Measurements from ENCODE around the gene BRPF1. TPM values are rescaled to one million over a fixed set of nuclear protein-coding genes. Genes with fewer than 3 reads are reported as not detected.

Gene BRPF1
- total RNA-seq, 1 donor from 2014 or later, result 10.4 TPM

DNA sequence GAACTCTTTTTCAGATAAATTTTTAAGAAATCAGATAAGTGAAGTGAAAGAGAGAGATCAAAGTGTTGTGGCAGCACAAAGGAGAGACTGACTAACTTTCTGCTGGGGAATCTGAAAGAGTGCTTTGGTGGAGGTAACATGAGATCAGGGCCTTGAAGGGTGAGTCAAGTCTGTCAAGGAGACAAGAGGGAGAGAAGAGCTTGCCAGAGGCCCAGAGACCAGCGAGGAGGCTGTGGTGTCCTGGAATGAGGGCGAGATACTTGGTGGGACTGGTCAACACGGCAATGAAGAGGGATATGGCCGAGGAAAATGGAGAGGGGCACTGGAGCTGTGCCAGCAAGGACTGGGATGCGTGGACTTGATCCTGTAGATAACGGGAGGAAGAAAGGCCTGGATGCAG is 56.2 kb downstream of the BRPF1 start:
- DNase-seq (ENCODE audit: low spot score), result no peak

DNA sequence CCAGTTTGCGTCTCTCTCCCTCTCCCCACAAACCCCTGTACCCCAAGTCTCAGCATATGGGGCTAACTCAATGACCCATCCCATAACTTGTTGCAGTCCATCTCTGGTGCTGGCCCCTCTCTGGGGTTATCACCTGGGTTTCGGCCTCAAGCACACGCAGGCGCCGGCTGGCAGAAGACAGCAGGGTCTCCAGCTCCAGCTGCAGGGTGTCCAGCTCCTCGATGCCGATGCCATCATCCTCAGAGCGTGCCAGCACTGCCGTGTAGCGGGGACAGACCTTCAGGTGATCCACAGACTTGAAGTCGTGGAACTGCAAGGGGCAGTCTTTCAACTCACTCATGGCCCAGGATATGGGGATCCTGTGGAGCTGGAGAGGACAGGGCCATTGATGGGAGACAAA is 59.6 kb downstream of the BRPF1 start:
- no peak for DNase-seq (ENCODE audit: low spot score)

DNA sequence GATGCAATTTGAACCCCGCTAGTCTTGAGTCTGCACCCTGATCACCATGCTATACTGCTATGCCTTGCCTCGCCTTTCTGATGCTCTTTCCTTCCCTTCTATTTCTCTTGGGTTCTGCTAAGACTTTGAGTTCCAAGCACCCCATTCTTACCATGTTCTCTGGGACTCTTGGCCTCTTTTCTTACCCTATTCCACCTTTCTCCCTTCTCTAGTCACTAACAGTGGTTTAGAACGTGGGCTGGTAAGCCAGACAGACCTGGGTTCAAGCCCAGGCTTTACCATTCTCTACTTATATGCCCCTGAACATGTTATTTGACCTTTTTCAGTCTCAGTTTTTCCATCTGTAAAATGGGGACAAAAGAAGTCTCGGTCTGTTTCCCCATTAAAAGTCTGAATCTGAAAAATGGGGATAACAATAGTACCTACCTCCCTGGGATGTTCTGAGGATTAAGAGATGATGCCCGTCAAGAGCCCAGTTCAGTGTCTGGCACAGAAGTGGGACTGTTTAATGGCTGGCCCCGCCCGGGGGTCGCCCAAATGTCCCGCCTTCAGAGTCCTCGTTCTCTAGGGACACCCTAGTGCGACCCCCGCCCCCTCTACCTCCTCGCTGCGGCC is 60.4 kb downstream of the BRPF1 start:
- DNase-seq (ENCODE audit: low spot score), result no peak

DNA sequence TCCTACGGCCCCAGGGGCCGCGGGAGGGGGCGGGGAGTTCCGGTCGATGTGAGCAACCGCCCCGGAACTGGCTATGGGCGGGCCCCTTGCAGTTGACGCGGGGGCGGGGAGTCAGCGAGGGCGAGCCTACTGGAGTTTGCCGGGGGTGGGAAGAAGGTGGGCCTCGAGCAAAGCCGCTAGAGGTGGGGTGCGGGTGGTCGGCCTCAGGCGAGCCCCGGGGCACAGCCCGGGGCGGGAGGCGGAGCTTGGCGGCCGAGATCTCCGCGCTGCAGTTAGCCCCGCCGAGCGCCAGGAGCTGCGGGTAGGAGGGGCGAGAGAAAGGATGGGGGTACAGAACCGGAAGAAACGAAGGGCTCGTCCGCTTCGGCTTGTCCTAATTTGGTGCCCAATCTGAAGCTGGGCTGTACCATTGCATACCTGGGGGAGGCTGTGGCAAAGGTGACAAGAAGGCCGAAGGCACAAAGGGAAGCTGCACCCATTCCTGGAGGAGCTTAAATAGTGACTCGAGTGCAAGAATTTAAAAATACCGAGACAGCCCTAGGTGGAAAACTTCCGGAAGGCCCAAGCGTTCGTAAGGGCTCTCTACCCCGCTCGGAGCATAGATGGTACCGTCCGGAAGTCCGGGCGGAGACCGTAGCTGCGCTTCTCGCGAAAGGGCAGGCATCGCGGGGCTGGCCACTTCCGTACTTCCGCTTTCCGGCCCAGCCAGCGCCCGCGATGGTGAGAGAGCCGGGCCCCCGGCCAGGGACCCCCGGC is 61.0 kb downstream of the BRPF1 start, which contains the start of the genes ARPC4 and TADA3:
ARPC4 (plus strand) TSS at position 678 of the 756 bp plus-strand sequence; CDS start at position 718, 40 bp downstream.
TADA3 (minus strand) TSS at position 69 of the 756 bp plus-strand sequence. CDS start 1,007 bp downstream, outside the sequence.
- peak; percentile 98 for DNase-seq (ENCODE audit: low spot score)

DNA sequence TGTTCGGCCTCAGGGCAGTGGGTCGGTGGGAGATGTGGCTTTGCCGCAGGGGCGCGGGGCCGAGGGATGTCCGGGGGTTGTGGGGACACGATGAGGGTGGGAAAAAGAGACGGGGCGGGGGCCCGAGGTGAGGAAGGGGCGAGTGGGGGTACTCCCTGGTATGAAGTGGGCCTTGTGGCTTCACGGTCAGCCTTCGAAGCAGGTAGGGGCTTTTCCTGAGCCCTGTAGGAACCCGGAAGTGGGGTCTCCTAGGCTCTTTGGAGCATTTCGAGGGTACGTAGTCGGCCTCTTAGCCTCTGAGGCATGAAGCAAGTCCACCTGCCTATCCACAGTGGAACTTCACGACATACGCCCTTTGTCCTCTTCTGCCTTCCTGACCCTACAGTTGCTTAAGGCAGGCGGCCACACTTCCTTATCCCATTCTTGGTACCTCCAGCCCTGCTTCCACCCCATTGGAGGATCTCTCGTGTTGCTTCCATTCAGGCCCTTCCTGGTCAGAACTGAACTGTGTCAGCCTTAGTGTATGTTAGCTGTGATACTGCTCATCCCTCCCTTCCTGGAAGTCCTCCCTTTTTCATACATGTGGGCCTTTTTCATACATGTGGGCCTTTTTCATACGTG is 61.7 kb downstream of the BRPF1 start:
- DNase-seq (ENCODE audit: low spot score), result peak; percentile 29

DNA sequence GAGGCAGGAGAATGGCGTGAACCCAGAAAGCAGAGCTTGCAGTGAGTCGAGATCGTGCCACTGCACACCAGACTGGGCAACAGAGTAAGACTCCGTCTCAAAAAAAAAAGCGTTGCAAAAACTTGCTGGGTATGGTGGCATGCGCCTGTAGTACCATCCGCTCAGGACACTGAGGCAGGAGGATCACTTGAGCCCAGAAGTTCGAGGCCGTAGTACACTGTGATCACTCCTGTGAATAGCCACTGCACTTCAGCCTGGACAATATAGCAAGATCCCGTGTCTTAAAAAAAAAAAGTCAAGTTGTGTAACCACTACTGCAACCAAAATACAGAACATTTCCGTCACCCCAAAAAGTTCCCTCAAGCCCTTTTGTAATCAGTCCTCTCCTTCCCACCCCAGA is 62.9 kb downstream of the BRPF1 start:
- no peak for DNase-seq (ENCODE audit: low spot score)

DNA sequence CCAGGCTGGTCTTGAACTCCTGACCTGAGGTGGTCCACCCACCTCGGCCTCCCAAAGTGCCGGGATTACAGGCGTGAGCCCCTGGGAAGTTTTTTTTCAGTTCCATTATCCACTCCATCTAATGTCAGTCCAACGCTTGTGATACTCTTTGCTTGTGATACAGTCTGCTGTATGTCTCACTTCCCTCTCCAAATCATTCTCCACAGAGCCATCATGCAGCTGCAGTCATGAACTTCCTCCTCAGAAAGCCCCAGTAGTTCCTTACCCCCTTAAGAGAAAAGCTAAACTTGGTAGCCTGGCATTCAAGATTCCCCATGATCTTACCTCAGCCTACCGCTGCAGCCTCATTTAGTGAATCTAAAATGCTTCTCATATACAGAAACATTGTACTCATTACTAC is 63.7 kb downstream of the BRPF1 start:
- DNase-seq (ENCODE audit: low spot score), result no peak

DNA sequence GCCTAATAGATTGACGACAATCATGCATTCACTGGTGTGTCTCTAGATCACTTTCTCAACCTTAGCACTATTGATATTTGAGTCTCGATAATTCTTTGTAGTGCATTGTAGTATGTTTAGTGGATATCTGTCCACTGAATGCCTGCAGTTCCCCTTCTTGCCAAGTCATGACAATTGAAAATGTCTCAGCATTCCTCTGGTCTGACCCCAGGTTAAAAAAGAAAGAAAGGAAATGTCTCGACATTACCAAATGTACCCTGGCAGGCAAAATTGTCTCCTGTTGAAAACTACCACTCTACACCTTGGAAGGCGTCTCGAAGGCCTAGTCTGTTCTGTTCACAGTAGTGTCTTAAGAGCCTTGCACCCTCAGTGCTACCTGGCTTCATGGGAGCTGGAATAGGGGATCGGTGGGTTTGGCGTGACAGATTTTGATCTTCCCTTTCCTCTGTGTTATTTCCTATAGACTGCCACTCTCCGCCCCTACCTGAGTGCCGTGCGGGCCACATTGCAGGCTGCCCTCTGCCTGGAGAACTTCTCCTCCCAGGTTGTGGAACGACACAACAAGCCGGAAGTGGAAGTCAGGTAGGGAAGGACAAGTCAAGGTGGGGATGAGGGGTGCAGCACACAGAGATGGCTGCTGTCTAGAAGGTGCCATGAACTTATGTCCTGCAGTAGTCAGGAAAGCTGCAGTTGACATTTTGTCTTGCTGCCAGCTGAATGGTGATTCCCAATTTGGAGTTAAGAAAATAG is 65.8 kb downstream of the BRPF1 start:
- DNase-seq (ENCODE audit: low spot score), result no peak

Other genes with a start within 250 kb of the BRPF1 start
- gene LHFPL4, start 177.9 kb upstream of the BRPF1 start, total RNA-seq (ENCODE audit: insufficient read depth, low replicate concordance), result 0.48 TPM
- gene MTMR14, start 82.2 kb upstream of the BRPF1 start, total RNA-seq (ENCODE audit: insufficient read depth, low replicate concordance), result 18.5 TPM
- not detected for gene CPNE9, start 27.9 kb upstream of the BRPF1 start, total RNA-seq (ENCODE audit: insufficient read depth, low replicate concordance)
- gene OGG1, start 18.2 kb downstream of the BRPF1 start, total RNA-seq (ENCODE audit: insufficient read depth, low replicate concordance), result 17.8 TPM
- 16.4 TPM for gene CAMK1, start 38.2 kb downstream of the BRPF1 start, total RNA-seq (ENCODE audit: insufficient read depth, low replicate concordance)
- gene TADA3, start 60.7 kb downstream of the BRPF1 start, total RNA-seq (ENCODE audit: insufficient read depth, low replicate concordance), result 43.3 TPM
- 154 TPM for gene ARPC4, start 61.3 kb downstream of the BRPF1 start, total RNA-seq (ENCODE audit: insufficient read depth, low replicate concordance)
- 10.4 TPM for gene TTLL3, start 78.5 kb downstream of the BRPF1 start, total RNA-seq (ENCODE audit: insufficient read depth, low replicate concordance)
- 10.4 TPM for gene RPUSD3, start 112.3 kb downstream of the BRPF1 start, total RNA-seq (ENCODE audit: insufficient read depth, low replicate concordance)
- 4.6 TPM for gene CIDEC, start 148.5 kb downstream of the BRPF1 start, total RNA-seq (ENCODE audit: insufficient read depth, low replicate concordance)
- gene JAGN1, start 158.9 kb downstream of the BRPF1 start, total RNA-seq (ENCODE audit: insufficient read depth, low replicate concordance), result 13.2 TPM
- 0.72 TPM for gene IL17RE, start 171.1 kb downstream of the BRPF1 start, total RNA-seq (ENCODE audit: insufficient read depth, low replicate concordance)
- gene IL17RC, start 185.4 kb downstream of the BRPF1 start, total RNA-seq (ENCODE audit: insufficient read depth, low replicate concordance), result 39.2 TPM
- gene CRELD1, start 202.1 kb downstream of the BRPF1 start, total RNA-seq (ENCODE audit: insufficient read depth, low replicate concordance), result 31.5 TPM
- 0.24 TPM for gene PRRT3, start 220.7 kb downstream of the BRPF1 start, total RNA-seq (ENCODE audit: insufficient read depth, low replicate concordance)

Data from umbilical cord (tissue), 2 donors.